ENCODE results near the gene ZNF366.

ZNF366 gene

GRCh38 chr5:72516916-72517315, 9.7 kb upstream of the ZNF366 start:
- Histone ChIP-seq H3K4me1 (no peaks in the 10 kb centered on the region), H3K9me3 (ENCODE audit: control insufficient read depth, low read length) (no peaks in the 10 kb centered on the region), H3K79me2 (no peaks in the 10 kb centered on the region), H3K27ac (no peak overlapping the region), H3K4me2 (ENCODE audit: low read length) (no peak overlapping the region), H3K9ac (no peak overlapping the region), H3K4me3 (ENCODE audit: low read depth, low read length) (no peak overlapping the region), H3K27me3 (ENCODE audit: control insufficient read depth, insufficient read depth, low read length) (no peaks in the 10 kb centered on the region), H3K36me3 (ENCODE audit: control insufficient read depth, insufficient read depth, low read length) (no peaks in the 10 kb centered on the region), H2AFZ (no peak overlapping the region)
- TF ChIP-seq CTCF (IDR thresholded peaks at IDR 0.05) = no peak

- Histone ChIP-seq H3K4me2 (ENCODE audit: low read length) (no peak overlapping the region), H3K79me2 (no peaks in the 10 kb centered on the region)
- no peak for TF ChIP-seq CTCF (IDR thresholded peaks at IDR 0.05)
Measured at GRCh38 chr5:72515211-72515610, 8.0 kb upstream of the ZNF366 start.

GRCh38 chr5:72512593-72512860, 5.3 kb upstream of the ZNF366 start:
- no peaks in the 10 kb centered on the region for H3K79me2 ChIP-seq

More at GRCh38 chr5:72515211-72515610, 8.0 kb upstream of the ZNF366 start:
- Histone ChIP-seq H3K36me3 (ENCODE audit: control insufficient read depth, insufficient read depth, low read length) (no peaks in the 10 kb centered on the region), H3K9me3 (ENCODE audit: control insufficient read depth, low read length) (no peaks in the 10 kb centered on the region), H3K4me3 (ENCODE audit: low read depth, low read length) (no peak overlapping the region), H3K4me1 (no peaks in the 10 kb centered on the region), H3K27ac (no peak overlapping the region), H3K9ac (no peak overlapping the region), H3K27me3 (ENCODE audit: control insufficient read depth, insufficient read depth, low read length) (no peaks in the 10 kb centered on the region), H2AFZ (no peak overlapping the region)

GRCh38 chr5:72511774-72512592, 4.8 kb upstream of the ZNF366 start:
- TF ChIP-seq CTCF (IDR thresholded peaks at IDR 0.05) = no peak

More at GRCh38 chr5:72512593-72512860, 5.3 kb upstream of the ZNF366 start:
- Histone ChIP-seq H3K27me3 (ENCODE audit: control insufficient read depth, insufficient read depth, low read length) (no peaks in the 10 kb centered on the region), H3K36me3 (ENCODE audit: control insufficient read depth, insufficient read depth, low read length) (no peaks in the 10 kb centered on the region), H3K4me2 (ENCODE audit: low read length) (no peak overlapping the region), H3K9ac (no peak overlapping the region), H3K4me3 (ENCODE audit: low read depth, low read length) (no peak overlapping the region), H3K27ac (no peak overlapping the region), H2AFZ (no peak overlapping the region), H3K4me1 (peaks cover 4% of the 10 kb centered on the region), H3K9me3 (ENCODE audit: control insufficient read depth, low read length) (no peaks in the 10 kb centered on the region)
- no peak for TF ChIP-seq CTCF (IDR thresholded peaks at IDR 0.05)

GRCh38 chr5:72511366-72511765, 4.2 kb upstream of the ZNF366 start:
- no peaks in the 10 kb centered on the region for H3K9me3 ChIP-seq (ENCODE audit: control insufficient read depth, low read length)
- TF ChIP-seq CTCF (IDR thresholded peaks at IDR 0.05) = no peak
- H3K4me3 ChIP-seq (ENCODE audit: low read depth, low read length) = no peak overlapping the region
- no peaks in the 10 kb centered on the region for H3K79me2 ChIP-seq
- no peak overlapping the region for H3K9ac ChIP-seq
- H3K4me1 ChIP-seq = peaks cover 4% of the 10 kb centered on the region
- H3K27ac ChIP-seq = no peak overlapping the region
- no peaks in the 10 kb centered on the region for H3K27me3 ChIP-seq (ENCODE audit: control insufficient read depth, insufficient read depth, low read length)
- no peak overlapping the region for H2AFZ ChIP-seq
- H3K4me2 ChIP-seq (ENCODE audit: low read length) = no peak overlapping the region
- H3K36me3 ChIP-seq (ENCODE audit: control insufficient read depth, insufficient read depth, low read length) = no peaks in the 10 kb centered on the region

More at GRCh38 chr5:72511774-72512592, 4.8 kb upstream of the ZNF366 start:
- Histone ChIP-seq H2AFZ (no peak overlapping the region), H3K27me3 (ENCODE audit: control insufficient read depth, insufficient read depth, low read length) (no peaks in the 10 kb centered on the region), H3K79me2 (no peaks in the 10 kb centered on the region), H3K27ac (no peak overlapping the region), H3K9me3 (ENCODE audit: control insufficient read depth, low read length) (no peaks in the 10 kb centered on the region), H3K36me3 (ENCODE audit: control insufficient read depth, insufficient read depth, low read length) (no peaks in the 10 kb centered on the region), H3K4me1 (peaks cover 4% of the 10 kb centered on the region), H3K4me3 (ENCODE audit: low read depth, low read length) (no peak overlapping the region), H3K4me2 (ENCODE audit: low read length) (no peak overlapping the region), H3K9ac (no peak overlapping the region)
